ENCODE measurements around the gene EEPD1.

EEPD1 gene

DNA sequence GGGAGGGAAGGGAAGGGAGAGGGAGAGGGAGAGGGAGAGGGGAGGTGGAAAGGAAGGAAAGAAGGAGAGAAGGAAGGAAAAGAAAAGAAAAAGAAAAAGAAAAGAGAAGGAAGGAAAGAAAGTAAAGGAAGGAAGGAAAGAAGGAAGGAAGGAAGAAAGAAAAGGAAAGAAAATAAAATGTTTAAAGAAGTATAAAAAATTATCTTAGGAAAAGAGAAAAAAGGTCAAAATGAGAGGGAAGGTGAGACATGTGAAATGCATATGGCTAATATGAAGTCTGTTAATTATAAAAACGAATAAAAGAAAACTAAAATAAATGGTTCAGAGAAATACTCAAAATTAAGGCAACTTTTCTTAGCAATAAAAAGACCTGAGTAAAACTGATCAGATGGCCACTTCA, 190.5 kb downstream of the EEPD1 start:
- no peak for DNase-seq
- in situ Hi-C loops (cut with MboI; ENCODE audit: low pct_unique_long_range_greater_than_20kb, low sequenced_read_pairs), result no loop called here

GRCh38 chr7:36344622-36345021, 191.6 kb downstream of the EEPD1 start:
- peak; percentile 23 for DNase-seq
- in situ Hi-C loops (cut with MboI; ENCODE audit: low pct_unique_long_range_greater_than_20kb, low sequenced_read_pairs), result no loop called here

DNA sequence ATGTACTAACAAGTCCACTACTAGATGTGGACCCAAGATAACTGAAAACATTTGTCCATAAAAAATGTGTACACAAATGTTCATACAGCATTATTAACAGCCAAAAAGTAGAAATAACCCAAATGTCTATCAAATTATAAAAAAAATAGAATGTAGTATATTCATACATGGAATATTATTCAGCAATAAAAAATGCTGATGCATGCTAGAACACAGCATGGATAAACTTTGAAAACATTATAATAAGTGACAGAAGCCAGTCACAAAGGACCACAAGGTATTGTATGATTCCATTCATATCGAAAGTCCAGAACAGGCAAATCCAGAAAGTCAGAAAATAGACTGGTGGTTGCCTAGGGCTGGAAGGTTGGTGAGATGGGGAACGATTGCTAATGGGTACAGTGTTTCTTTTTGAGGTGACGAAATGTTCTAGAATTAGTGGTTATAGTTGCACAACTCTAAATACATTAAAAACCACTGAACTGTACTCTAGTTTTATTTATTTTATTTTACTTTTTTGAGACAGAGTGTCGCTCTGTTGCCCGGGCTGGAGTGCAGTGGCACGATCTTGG, 193.3 kb downstream of the EEPD1 start:
- in situ Hi-C loops (cut with MboI; ENCODE audit: low pct_unique_long_range_greater_than_20kb, low sequenced_read_pairs), result no loop called here
- no peak for DNase-seq

DNA sequence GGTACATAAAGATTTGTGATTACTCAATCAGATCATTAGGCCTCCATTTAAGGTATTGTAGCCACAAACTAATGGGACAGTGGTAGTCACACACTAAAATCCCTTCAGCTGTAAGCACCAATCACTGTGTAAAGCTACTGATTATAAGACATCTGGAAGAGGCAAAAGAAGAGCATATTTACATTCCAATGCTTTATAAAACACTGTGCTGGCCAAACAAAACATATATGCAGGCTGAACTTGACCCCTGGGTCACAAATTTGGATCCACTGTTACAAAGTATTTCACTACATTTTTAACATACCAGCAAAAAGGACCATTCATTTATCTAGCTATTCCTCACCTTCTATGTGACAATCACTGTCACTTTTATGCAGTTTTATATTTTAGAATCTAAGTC, 195.2 kb downstream of the EEPD1 start:
- in situ Hi-C loops (cut with MboI; ENCODE audit: low pct_unique_long_range_greater_than_20kb, low sequenced_read_pairs), result no loop called here
- DNase-seq, result no peak

- no peak for DNase-seq
- in situ Hi-C loops (cut with MboI; ENCODE audit: low pct_unique_long_range_greater_than_20kb, low sequenced_read_pairs), result no loop called here
Observed at GRCh38 chr7:36348771-36349170, 195.7 kb downstream of the EEPD1 start.

- no peak for DNase-seq
- in situ Hi-C loops (cut with MboI; ENCODE audit: low pct_unique_long_range_greater_than_20kb, low sequenced_read_pairs), result no loop called here
Observed at GRCh38 chr7:36349626-36350025, 196.6 kb downstream of the EEPD1 start.
